Stomach (tissue), 9 donors: ENCODE data around the gene SLC35F3. TPM values are rescaled to one million over a fixed set of nuclear protein-coding genes. Genes with fewer than 3 reads are reported as not detected.

Source experiments
- DNase-seq, 2 donors: peaks; one replicate each; pipeline versions ENCODE4 v3.0.0 to v3.0.0-alpha.2; 2013 to 2019
- H3K27ac ChIP-seq, 5 donors: fragments of 200-600 bp in 4 of 5; sonication (generic) in 4 of 5; one replicate each; pipeline ENCODE4 v1.5.1; 2013 to 2019; ENCODE audit warnings: mild to moderate bottlenecking in 1 of 5, moderate library complexity in 1 of 5
- H3K27me3 ChIP-seq, 3 donors: fragments of 200-600 bp; sonication (generic); one replicate each; pipeline ENCODE4 v1.5.1; 2017 to 2019; ENCODE audit warnings: mixed run types in 1 of 3
- H3K36me3 ChIP-seq, 4 donors: fragments of 200-600 bp; sonication (generic); 1 replicate in 3 of 4; 2 replicates in 1 of 4; pipeline ENCODE4 v1.5.1; 2016 to 2019
- H3K4me1 ChIP-seq, 4 donors: fragments of 200-600 bp; sonication (generic); one replicate each; pipeline ENCODE4 v1.5.1; 2016 to 2019
- H3K4me3 ChIP-seq, 4 donors: fragments of 200-600 bp; sonication (generic) in 3 of 4; one replicate each; pipeline ENCODE4 v1.5.1; 2016 to 2019; ENCODE audit warnings: mild to moderate bottlenecking in 1 of 4
- H3K9me3 ChIP-seq, 4 donors: fragments of 200-600 bp; sonication (generic); one replicate each; pipeline ENCODE4 v1.5.1; 2016 to 2019
- EP300 ChIP-seq: sonication (generic); formaldehyde crosslinking; IDR thresholded peaks from one replicate; pipeline ENCODE4 v1.6.1; 2017; ENCODE audit warnings: antibody characterized with exemption
- POLR2A ChIP-seq, 4 donors: fragments of 450-650 bp; IDR thresholded peaks; one replicate each; pipeline ENCODE4 v1.6.1; 2016; ENCODE audit warnings: antibody characterized with exemption in 4 of 4, control low read depth in 2 of 4, mild to moderate bottlenecking in 1 of 4, moderate library complexity in 1 of 4
- POLR2AphosphoS5 ChIP-seq, 3 donors: sonication (generic); formaldehyde crosslinking; IDR thresholded peaks; one replicate each; pipeline ENCODE4 v1.6.1; 2016; ENCODE audit warnings: antibody characterized with exemption in 3 of 3
- WGBS, 5 donors: extraction: QIAGEN DNeasy Blood & Tissue Kit in 3 of 5; methylation state at CpG; one replicate each; pipeline versions ENCODE4 v1.1.5 to v1.1.7; 2013 to 2018; 5-methylcytosine and 5-hydroxymethylcytosine counted together
- intact Hi-C: fragments of 100-400 bp; cut with DNase I; formaldehyde crosslinking; loops from one replicate; pipeline ENCODE4 v1.15.1; 2023; ENCODE audit warnings: low total_unique reads
- polyA plus RNA-seq, 3 donors: library from polyadenylated mRNA; stranded (reverse); fragments of 200-250 nt; gene quantifications; one replicate each; pipeline ENCODE4 v1.2.3, GENCODE V29; 2013
- total RNA-seq, 5 donors: library from RNA; depleted of rRNA; stranded (reverse); fragments of >200 nt; gene quantifications; one replicate each; pipeline versions ENCODE4 v1.1.0 to v1.2.3, GENCODE V29; 2014 to 2016
- TF ChIP-seq, protein P1 (sequence below), 7 experiments: fragments of 450-650 bp in 4 of 7; fragments of 200-600 bp in 3 of 7; sonication (generic) in 3 of 7; IDR thresholded peaks; one replicate each; pipeline ENCODE4 v1.5.1; 2016 to 2019; ENCODE audit warnings: antibody characterized with exemption in 7 of 7, control low read depth in 2 of 7, mild to moderate bottlenecking in 1 of 7
- donor health status: healthy with polysubstance abuse.
- donor health status: Bipolar disorder and iron deficiency.
- donor health status: healthy.

The SLC35F3 gene
- total and polyA plus RNA-seq, 8 donors, result under 0.01 to 1.5 (median 0.59) TPM; not detected in 2

DNA sequence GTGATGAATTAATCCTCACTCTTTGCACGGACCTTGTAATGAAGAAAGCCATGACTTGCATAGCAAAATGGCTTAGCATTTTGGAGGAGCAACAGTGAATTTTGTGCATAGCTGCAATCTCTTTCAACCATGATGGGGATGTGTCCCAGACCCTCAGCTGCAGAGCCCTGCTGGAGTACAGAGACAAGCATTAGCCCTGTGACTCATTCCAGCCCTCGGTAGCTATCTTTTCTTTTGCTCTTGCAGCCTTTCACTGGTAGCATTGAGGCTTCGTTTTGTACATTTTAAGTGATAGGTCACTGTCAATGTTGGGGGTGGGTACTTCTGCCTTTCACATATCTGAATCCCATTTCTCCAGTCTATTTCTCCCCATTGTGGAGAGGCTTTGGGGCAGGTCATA is 58.4 kb downstream of the SLC35F3 start:
- no peak overlapping the region for H3K27ac ChIP-seq
- WGBS, 5 donors, result 70 to 84% (median 83%) methylated on average over 3 of the region's 3 CpGs
- no peaks in the 10 kb centered on the region for H3K4me1 ChIP-seq
- H3K27me3 ChIP-seq, result no peaks in the 10 kb centered on the region
- no peak overlapping the region for H3K4me3 ChIP-seq
- peaks cover 0 to 14% (median 10%) of the 10 kb centered on the region in 4 donors for H3K9me3 ChIP-seq
- DNase-seq, result no peak
- intact Hi-C loops, result no loop called here
- TF ChIP-seq POLR2A (IDR thresholded peaks at IDR 0.05) (no peak), EP300 (no peak), POLR2AphosphoS5 (IDR thresholded peaks at IDR 0.05) (no peak)
- TF ChIP-seq, protein P1, sequence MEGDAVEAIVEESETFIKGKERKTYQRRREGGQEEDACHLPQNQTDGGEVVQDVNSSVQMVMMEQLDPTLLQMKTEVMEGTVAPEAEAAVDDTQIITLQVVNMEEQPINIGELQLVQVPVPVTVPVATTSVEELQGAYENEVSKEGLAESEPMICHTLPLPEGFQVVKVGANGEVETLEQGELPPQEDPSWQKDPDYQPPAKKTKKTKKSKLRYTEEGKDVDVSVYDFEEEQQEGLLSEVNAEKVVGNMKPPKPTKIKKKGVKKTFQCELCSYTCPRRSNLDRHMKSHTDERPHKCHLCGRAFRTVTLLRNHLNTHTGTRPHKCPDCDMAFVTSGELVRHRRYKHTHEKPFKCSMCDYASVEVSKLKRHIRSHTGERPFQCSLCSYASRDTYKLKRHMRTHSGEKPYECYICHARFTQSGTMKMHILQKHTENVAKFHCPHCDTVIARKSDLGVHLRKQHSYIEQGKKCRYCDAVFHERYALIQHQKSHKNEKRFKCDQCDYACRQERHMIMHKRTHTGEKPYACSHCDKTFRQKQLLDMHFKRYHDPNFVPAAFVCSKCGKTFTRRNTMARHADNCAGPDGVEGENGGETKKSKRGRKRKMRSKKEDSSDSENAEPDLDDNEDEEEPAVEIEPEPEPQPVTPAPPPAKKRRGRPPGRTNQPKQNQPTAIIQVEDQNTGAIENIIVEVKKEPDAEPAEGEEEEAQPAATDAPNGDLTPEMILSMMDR (IDR thresholded peaks at IDR 0.05), result no peak
- no peaks in the 10 kb centered on the region for H3K36me3 ChIP-seq

DNA sequence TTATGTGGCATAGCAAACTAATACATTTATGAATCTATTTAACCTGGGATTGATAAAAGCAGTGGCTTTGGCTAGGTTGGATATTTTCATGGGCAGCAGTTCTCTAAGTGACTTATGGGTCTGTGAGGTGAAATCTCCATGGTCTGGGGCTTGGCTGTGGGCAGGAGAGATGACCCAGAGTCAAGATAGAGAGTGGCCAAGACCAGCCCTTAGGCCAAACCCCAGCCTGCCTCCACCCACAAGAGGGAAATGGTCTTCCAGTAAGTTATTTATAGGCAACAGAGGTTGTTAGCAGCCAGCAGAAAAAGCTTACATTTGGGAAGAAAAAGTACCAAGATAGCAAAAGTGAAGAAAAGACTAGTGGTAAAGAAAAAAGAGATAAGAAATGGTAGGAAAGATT is 61.4 kb downstream of the SLC35F3 start:
- H3K27ac ChIP-seq, result no peak overlapping the region
- H3K27me3 ChIP-seq, result no peaks in the 10 kb centered on the region
- H3K36me3 ChIP-seq, result no peaks in the 10 kb centered on the region
- peaks cover 0 to 10% (median 9%) of the 10 kb centered on the region in 4 donors for H3K9me3 ChIP-seq
- no peak overlapping the region for H3K4me3 ChIP-seq
- intact Hi-C loops, result no loop called here
- no peak for DNase-seq
- no peak for TF ChIP-seq POLR2AphosphoS5 (IDR thresholded peaks at IDR 0.05)
- no peak for TF ChIP-seq EP300
- TF ChIP-seq, protein P1 (IDR thresholded peaks at IDR 0.05), result no peak
- TF ChIP-seq POLR2A (IDR thresholded peaks at IDR 0.05), result no peak
- no peaks in the 10 kb centered on the region for H3K4me1 ChIP-seq

DNA sequence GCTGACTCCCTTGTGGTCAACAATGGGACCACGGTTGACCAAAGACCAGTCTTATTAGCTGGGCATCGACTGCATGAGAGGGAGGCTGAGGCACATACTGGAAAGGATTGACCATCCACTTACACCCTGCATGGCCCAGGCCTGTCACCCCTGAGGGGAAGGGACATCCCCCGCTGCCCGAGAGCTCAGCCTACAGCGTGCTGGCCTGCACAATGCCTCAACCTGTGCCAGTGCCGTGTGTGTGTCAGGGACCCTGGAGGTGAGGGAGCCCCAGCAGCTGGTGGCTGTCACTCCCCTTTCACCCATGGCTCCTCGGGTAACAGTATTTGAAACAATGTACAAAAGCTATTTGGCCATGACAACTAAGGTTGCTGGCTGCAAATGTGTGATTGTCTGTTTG is 67.3 kb downstream of the SLC35F3 start:
- no peak for DNase-seq
- intact Hi-C loops, result no loop called here
- H3K36me3 ChIP-seq, result no peaks in the 10 kb centered on the region
- no peak overlapping the region for H3K4me3 ChIP-seq
- WGBS, 5 donors, result 78 to 88% (median 85%) methylated on average over 4 to 7 of the region's 7 CpGs
- H3K9me3 ChIP-seq, result no peaks in the 10 kb centered on the region
- H3K27me3 ChIP-seq, result no peaks in the 10 kb centered on the region
- TF ChIP-seq EP300 (no peak), POLR2A (IDR thresholded peaks at IDR 0.05) (no peak), POLR2AphosphoS5 (IDR thresholded peaks at IDR 0.05) (no peak)
- TF ChIP-seq, protein P1 (IDR thresholded peaks at IDR 0.05), result no peak
- no peak overlapping the region for H3K27ac ChIP-seq
- H3K4me1 ChIP-seq, result no peaks in the 10 kb centered on the region

DNA sequence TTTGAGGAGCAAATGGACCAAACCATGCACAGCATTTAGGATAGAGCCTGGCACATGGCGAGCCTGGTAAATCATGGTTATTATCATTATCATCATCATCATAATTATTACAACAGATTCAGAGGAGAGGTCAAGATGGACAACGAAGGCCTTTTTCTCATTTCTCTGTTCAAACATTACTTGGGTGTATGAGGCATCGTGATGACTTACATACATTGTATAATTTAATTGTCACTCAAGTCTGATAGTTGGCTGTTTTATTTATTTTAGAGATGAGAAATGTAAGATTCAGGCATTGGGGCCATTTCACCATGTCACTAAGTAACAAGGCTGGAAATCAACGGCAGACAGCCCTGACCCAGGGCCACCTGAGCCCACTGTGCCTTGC is 68.1 kb downstream of the SLC35F3 start:
- Histone ChIP-seq H3K27me3 (no peaks in the 10 kb centered on the region), H3K27ac (no peak overlapping the region)
- 61 to 92% (median 84%) methylated on average over 4 of the region's 4 CpGs for WGBS, 5 donors

More for the DNA sequence above, 68.1 kb downstream of the SLC35F3 start:
- DNase-seq, result no peak
- intact Hi-C loops, result no loop called here
- no peak overlapping the region for H3K4me3 ChIP-seq
- TF ChIP-seq POLR2A (IDR thresholded peaks at IDR 0.05) (no peak), EP300 (no peak), POLR2AphosphoS5 (IDR thresholded peaks at IDR 0.05) (no peak)
- TF ChIP-seq, protein P1 (IDR thresholded peaks at IDR 0.05), result no peak
- no peaks in the 10 kb centered on the region for H3K36me3 ChIP-seq
- no peaks in the 10 kb centered on the region for H3K4me1 ChIP-seq
- no peaks in the 10 kb centered on the region for H3K9me3 ChIP-seq
